ENCODE data around the gene SAE1.
A peak's percentile ranks its signal among the peaks of the same experiment; 100 is the strongest.

DNA sequence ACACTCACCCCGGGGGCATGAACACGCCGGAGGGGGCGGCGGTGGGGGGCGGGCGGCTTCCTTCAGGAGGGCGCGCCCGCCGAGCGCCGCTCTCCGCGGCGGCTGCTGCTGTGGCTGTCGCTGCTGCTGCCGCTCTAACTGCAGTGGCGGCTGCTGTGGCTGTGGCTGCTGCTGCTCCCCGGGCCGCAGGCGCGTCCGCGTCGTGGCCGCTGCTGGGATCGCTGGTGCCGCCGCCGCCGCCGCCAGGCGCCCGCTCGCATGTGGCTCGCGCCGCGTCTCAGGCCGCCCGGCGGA, 100.2 kb downstream of the SAE1 start, which contains the start of gene BBC3:
- TF ChIP-seq, protein P1, sequence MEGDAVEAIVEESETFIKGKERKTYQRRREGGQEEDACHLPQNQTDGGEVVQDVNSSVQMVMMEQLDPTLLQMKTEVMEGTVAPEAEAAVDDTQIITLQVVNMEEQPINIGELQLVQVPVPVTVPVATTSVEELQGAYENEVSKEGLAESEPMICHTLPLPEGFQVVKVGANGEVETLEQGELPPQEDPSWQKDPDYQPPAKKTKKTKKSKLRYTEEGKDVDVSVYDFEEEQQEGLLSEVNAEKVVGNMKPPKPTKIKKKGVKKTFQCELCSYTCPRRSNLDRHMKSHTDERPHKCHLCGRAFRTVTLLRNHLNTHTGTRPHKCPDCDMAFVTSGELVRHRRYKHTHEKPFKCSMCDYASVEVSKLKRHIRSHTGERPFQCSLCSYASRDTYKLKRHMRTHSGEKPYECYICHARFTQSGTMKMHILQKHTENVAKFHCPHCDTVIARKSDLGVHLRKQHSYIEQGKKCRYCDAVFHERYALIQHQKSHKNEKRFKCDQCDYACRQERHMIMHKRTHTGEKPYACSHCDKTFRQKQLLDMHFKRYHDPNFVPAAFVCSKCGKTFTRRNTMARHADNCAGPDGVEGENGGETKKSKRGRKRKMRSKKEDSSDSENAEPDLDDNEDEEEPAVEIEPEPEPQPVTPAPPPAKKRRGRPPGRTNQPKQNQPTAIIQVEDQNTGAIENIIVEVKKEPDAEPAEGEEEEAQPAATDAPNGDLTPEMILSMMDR (IDR thresholded peaks at IDR 0.05): no peak
- peak; percentile 64 for TF ChIP-seq POLR2A (IDR thresholded peaks at IDR 0.05)
